ENCODE measurements around the gene FAM193A. TPM values are rescaled to one million over a fixed set of nuclear protein-coding genes. Genes with fewer than 3 reads are reported as not detected.

Gene FAM193A
- total and polyA plus RNA-seq, 2 experiments from 2014 or later = 12.0 to 22.9 TPM

DNA sequence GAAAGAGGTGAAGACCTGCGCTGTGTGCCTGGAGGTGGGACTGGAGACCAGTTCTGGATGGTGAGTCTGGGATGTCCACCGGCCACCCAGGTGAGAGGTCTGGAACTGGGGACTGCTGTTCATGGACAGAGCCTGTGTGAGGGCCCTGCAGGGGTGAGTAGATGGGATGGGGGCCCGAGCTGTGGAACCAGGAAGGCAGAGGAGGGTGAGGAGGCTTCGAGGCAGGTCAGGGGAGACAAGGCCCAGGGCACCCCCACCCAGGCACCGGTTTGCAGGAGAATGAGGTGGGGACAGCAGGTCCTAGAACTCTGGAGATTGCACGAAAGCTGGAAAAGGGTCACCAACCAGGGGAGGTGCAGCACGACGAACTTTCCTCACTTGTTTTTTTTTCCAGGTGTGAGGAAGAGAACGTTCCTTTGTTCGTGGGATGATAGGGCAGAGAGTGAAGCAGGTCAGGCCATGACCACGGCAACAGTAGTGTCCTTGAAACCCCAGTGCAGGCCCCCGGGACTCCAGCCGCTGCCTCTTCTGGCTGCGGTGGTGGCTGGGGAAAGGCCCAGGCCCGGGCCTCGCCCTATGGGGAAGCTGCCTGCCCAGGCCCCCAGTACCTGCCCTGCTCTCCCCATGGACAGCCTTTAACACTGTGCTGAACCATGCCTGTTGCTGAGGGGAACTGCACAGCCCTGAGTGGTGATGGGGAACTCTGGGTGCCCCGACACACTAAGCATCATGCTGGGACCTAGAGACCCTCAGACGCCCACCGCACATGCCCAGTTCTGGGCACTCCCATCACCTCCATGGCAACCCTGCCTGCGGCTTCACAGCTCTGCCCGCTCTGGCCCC lies 196.8 kb downstream of the FAM193A start:
- Mint-ChIP-seq H3K27ac (no peak overlapping the region), H3K4me3 (no peak overlapping the region), H3K4me1 (no peaks in the 10 kb centered on the region; the same call in 2 of the 3 replicates), H3K9me3 (peaks cover 20% of the 10 kb centered on the region; the same call in 2 of the 3 replicates), H3K36me3 (ENCODE audit: low read depth) (peaks cover 32% of the 10 kb centered on the region), H3K27me3 (ENCODE audit: insufficient read depth, low read depth, poor library complexity) (peaks cover 9% of the 10 kb centered on the region)
- Histone ChIP-seq H3K27ac (ENCODE audit: low read depth) (no peak overlapping the region), H3F3A (replicated peaks; ENCODE audit: low read depth) (no peaks in the 10 kb centered on the region), H3K27me3 (ENCODE audit: insufficient read depth) (no peaks in the 10 kb centered on the region), H3K79me2 (replicated peaks; ENCODE audit: insufficient read depth) (no peaks in the 10 kb centered on the region), H3K9me2 (ENCODE audit: insufficient read depth) (no peaks in the 10 kb centered on the region), H3K4me2 (no peak overlapping the region), H3K36me3 (ENCODE audit: insufficient read depth) (no peaks in the 10 kb centered on the region), H2AFZ (no peak overlapping the region), H3K4me3 (no peak overlapping the region), H3K4me1 (ENCODE audit: insufficient read depth) (no peaks in the 10 kb centered on the region), H4K20me1 (replicated peaks; ENCODE audit: insufficient read depth) (no peaks in the 10 kb centered on the region; the same call in 1 of the 2 replicates)
- DNase-seq (ENCODE audit: low spot score) (no peak), ATAC-seq (peak; percentile 22)
- TF ChIP-seq STAT1 (IDR thresholded peaks at IDR 0.05; ENCODE audit: unreplicated experiment) (no peak), NANOG (IDR thresholded peaks at IDR 0.05; ENCODE audit: borderline replicate concordance) (no peak), POLR2AphosphoS5 (IDR thresholded peaks at IDR 0.05; ENCODE audit: low read depth) (no peak), JUNB (IDR thresholded peaks at IDR 0.05; ENCODE audit: unreplicated experiment) (no peak), ZNF114 (CRISPR knock-in tag; IDR thresholded peaks at IDR 0.05) (no peak), EZH2 (IDR thresholded peaks at IDR 0.05; ENCODE audit: low read depth, unreplicated experiment) (no peak), ZNF331 (CRISPR knock-in tag; IDR thresholded peaks at IDR 0.05; ENCODE audit: low read depth) (no peak), EZH2phosphoT487 (IDR thresholded peaks at IDR 0.05; ENCODE audit: unreplicated experiment) (no peak), CREB1 (CRISPR knock-in tag; IDR thresholded peaks at IDR 0.05; ENCODE audit: low read depth) (no peak)
- TF ChIP-seq, protein P1, sequence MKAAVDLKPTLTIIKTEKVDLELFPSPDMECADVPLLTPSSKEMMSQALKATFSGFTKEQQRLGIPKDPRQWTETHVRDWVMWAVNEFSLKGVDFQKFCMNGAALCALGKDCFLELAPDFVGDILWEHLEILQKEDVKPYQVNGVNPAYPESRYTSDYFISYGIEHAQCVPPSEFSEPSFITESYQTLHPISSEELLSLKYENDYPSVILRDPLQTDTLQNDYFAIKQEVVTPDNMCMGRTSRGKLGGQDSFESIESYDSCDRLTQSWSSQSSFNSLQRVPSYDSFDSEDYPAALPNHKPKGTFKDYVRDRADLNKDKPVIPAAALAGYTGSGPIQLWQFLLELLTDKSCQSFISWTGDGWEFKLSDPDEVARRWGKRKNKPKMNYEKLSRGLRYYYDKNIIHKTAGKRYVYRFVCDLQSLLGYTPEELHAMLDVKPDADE (IDR thresholded peaks at IDR 0.05) = no peak
- TF ChIP-seq, protein P2, sequence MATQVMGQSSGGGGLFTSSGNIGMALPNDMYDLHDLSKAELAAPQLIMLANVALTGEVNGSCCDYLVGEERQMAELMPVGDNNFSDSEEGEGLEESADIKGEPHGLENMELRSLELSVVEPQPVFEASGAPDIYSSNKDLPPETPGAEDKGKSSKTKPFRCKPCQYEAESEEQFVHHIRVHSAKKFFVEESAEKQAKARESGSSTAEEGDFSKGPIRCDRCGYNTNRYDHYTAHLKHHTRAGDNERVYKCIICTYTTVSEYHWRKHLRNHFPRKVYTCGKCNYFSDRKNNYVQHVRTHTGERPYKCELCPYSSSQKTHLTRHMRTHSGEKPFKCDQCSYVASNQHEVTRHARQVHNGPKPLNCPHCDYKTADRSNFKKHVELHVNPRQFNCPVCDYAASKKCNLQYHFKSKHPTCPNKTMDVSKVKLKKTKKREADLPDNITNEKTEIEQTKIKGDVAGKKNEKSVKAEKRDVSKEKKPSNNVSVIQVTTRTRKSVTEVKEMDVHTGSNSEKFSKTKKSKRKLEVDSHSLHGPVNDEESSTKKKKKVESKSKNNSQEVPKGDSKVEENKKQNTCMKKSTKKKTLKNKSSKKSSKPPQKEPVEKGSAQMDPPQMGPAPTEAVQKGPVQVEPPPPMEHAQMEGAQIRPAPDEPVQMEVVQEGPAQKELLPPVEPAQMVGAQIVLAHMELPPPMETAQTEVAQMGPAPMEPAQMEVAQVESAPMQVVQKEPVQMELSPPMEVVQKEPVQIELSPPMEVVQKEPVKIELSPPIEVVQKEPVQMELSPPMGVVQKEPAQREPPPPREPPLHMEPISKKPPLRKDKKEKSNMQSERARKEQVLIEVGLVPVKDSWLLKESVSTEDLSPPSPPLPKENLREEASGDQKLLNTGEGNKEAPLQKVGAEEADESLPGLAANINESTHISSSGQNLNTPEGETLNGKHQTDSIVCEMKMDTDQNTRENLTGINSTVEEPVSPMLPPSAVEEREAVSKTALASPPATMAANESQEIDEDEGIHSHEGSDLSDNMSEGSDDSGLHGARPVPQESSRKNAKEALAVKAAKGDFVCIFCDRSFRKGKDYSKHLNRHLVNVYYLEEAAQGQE (IDR thresholded peaks at IDR 0.05; ENCODE audit: unreplicated experiment) = no peak
- TF ChIP-seq, protein P3, sequence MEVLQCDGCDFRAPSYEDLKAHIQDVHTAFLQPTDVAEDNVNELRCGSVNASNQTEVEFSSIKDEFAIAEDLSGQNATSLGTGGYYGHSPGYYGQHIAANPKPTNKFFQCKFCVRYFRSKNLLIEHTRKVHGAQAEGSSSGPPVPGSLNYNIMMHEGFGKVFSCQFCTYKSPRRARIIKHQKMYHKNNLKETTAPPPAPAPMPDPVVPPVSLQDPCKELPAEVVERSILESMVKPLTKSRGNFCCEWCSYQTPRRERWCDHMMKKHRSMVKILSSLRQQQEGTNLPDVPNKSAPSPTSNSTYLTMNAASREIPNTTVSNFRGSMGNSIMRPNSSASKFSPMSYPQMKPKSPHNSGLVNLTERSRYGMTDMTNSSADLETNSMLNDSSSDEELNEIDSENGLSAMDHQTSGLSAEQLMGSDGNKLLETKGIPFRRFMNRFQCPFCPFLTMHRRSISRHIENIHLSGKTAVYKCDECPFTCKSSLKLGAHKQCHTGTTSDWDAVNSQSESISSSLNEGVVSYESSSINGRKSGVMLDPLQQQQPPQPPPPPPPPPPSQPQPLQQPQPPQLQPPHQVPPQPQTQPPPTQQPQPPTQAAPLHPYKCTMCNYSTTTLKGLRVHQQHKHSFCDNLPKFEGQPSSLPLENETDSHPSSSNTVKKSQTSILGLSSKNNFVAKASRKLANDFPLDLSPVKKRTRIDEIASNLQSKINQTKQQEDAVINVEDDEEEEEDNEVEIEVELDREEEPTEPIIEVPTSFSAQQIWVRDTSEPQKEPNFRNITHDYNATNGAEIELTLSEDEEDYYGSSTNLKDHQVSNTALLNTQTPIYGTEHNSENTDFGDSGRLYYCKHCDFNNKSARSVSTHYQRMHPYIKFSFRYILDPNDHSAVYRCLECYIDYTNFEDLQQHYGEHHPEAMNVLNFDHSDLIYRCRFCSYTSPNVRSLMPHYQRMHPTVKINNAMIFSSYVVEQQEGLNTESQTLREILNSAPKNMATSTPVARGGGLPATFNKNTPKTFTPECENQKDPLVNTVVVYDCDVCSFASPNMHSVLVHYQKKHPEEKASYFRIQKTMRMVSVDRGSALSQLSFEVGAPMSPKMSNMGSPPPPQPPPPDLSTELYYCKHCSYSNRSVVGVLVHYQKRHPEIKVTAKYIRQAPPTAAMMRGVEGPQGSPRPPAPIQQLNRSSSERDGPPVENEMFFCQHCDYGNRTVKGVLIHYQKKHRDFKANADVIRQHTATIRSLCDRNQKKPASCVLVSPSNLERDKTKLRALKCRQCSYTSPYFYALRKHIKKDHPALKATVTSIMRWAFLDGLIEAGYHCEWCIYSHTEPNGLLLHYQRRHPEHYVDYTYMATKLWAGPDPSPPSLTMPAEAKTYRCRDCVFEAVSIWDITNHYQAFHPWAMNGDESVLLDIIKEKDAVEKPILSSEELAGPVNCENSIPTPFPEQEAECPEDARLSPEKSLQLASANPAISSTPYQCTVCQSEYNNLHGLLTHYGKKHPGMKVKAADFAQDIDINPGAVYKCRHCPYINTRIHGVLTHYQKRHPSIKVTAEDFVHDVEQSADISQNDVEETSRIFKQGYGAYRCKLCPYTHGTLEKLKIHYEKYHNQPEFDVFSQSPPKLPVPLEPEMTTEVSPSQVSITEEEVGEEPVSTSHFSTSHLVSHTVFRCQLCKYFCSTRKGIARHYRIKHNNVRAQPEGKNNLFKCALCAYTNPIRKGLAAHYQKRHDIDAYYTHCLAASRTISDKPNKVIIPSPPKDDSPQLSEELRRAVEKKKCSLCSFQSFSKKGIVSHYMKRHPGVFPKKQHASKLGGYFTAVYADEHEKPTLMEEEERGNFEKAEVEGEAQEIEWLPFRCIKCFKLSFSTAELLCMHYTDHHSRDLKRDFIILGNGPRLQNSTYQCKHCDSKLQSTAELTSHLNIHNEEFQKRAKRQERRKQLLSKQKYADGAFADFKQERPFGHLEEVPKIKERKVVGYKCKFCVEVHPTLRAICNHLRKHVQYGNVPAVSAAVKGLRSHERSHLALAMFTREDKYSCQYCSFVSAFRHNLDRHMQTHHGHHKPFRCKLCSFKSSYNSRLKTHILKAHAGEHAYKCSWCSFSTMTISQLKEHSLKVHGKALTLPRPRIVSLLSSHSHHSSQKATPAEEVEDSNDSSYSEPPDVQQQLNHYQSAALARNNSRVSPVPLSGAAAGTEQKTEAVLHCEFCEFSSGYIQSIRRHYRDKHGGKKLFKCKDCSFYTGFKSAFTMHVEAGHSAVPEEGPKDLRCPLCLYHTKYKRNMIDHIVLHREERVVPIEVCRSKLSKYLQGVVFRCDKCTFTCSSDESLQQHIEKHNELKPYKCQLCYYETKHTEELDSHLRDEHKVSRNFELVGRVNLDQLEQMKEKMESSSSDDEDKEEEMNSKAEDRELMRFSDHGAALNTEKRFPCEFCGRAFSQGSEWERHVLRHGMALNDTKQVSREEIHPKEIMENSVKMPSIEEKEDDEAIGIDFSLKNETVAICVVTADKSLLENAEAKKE (CRISPR knock-in tag; IDR thresholded peaks at IDR 0.05) = no peak
- TF ChIP-seq, protein P4, sequence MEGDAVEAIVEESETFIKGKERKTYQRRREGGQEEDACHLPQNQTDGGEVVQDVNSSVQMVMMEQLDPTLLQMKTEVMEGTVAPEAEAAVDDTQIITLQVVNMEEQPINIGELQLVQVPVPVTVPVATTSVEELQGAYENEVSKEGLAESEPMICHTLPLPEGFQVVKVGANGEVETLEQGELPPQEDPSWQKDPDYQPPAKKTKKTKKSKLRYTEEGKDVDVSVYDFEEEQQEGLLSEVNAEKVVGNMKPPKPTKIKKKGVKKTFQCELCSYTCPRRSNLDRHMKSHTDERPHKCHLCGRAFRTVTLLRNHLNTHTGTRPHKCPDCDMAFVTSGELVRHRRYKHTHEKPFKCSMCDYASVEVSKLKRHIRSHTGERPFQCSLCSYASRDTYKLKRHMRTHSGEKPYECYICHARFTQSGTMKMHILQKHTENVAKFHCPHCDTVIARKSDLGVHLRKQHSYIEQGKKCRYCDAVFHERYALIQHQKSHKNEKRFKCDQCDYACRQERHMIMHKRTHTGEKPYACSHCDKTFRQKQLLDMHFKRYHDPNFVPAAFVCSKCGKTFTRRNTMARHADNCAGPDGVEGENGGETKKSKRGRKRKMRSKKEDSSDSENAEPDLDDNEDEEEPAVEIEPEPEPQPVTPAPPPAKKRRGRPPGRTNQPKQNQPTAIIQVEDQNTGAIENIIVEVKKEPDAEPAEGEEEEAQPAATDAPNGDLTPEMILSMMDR (conservative IDR thresholded peaks at IDR 0.05; ENCODE audit: low read depth in 2 of 2) = no peak
